ENCODE results near the gene MAP1S. TPM values are rescaled to one million over a fixed set of nuclear protein-coding genes. Genes with fewer than 3 reads are reported as not detected.

The MAP1S gene
- total and polyA plus RNA-seq, 12 donors = 6.6 to 97.2 (median 44.3) TPM

DNA sequence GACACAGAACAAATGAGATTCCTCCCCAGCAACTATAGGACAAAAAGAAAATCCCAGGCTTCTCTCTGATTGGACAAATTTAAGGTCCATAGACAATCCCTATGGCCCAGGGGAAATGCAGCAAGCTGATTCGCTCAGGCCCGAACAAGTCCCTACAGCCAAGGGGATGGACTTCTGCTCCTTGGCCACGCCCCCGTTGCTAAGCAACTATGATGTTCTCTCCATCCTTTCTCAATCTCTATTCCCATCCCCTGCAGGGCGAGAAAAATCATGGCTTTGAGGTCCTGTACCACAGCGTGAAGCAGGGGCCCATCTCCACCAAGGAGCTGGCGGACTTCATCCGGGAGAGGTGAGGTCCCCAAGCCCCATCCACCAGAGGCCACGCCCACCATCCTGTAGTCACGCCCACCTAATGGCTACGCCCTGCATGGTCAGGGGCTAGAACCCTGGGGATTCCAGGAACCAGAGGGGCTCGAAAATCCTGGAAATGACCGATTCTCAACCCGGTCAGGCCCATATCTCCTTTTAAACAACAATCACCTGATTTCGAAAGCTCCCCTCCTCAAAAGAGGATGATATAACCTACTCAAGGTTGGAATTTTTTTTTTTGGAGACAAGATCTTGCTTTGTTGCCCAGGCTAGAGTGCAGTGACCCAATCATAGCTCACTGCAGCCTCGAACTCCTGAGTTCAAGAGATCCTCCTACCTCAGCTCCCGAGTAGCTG, 43.4 kb downstream of the MAP1S start:
- Histone ChIP-seq H3K4me3 (no peak overlapping the region), H3K9me3 (replicated peaks in 1 of 3) (no peaks in the 10 kb centered on the region), H3K4me1 (replicated peaks in 1 of 2) (peaks cover 0 to 5% of the 10 kb centered on the region in 2 donors), H3K36me3 (replicated peaks in 1 of 2) (no peaks in the 10 kb centered on the region), H3K27ac (no peak overlapping the region), H3K27me3 (no peaks in the 10 kb centered on the region)
- peak in 5 of 7 donors; percentile 43 to 56 (median 51) for DNase-seq
- TF ChIP-seq, protein P1, sequence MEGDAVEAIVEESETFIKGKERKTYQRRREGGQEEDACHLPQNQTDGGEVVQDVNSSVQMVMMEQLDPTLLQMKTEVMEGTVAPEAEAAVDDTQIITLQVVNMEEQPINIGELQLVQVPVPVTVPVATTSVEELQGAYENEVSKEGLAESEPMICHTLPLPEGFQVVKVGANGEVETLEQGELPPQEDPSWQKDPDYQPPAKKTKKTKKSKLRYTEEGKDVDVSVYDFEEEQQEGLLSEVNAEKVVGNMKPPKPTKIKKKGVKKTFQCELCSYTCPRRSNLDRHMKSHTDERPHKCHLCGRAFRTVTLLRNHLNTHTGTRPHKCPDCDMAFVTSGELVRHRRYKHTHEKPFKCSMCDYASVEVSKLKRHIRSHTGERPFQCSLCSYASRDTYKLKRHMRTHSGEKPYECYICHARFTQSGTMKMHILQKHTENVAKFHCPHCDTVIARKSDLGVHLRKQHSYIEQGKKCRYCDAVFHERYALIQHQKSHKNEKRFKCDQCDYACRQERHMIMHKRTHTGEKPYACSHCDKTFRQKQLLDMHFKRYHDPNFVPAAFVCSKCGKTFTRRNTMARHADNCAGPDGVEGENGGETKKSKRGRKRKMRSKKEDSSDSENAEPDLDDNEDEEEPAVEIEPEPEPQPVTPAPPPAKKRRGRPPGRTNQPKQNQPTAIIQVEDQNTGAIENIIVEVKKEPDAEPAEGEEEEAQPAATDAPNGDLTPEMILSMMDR (IDR thresholded peaks at IDR 0.05) = no peak
- TF ChIP-seq POLR2A (IDR thresholded peaks at IDR 0.05) = no peak
- intact Hi-C loops (cut with DNase I) = loop anchor here in 1 of 2 donors (5.0 kb wide), 1 partner anchor 55 kb away; no protein-coding TSS in a partner anchor
- 60 to 81% (median 61%) methylated on average over 13 to 17 of the region's 17 CpGs for WGBS, 4 donors

DNA sequence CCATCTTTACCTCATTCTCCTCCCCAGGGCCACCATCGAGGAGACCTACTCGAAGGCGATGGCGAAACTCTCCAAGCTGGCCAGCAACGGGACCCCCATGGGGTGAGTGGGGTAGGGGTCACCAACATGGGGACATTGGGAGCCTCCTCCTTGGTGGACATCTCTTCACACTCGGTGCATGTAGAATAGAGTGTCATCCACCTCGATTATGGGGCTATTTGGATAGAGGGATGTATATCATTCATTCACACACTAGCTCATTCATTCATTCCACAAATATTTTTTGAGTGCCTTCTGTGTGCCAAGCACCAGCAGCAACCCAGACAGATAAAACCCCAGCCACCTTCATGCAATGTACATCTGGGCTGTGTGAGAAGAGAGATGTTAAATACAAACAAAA, 45.1 kb downstream of the MAP1S start:
- TF ChIP-seq POLR2A (IDR thresholded peaks at IDR 0.05) = no peak
- TF ChIP-seq, protein P1 (IDR thresholded peaks at IDR 0.05) = no peak
- Histone ChIP-seq H3K9me3 (replicated peaks in 1 of 3) (no peaks in the 10 kb centered on the region), H3K27me3 (no peaks in the 10 kb centered on the region), H3K27ac (no peak overlapping the region), H3K4me1 (replicated peaks in 1 of 2) (peaks cover 0 to 5% of the 10 kb centered on the region in 2 donors), H3K36me3 (replicated peaks in 1 of 2) (no peaks in the 10 kb centered on the region), H3K4me3 (no peak overlapping the region)
- WGBS, 4 donors = 83 to 87% (median 85%) methylated on average over 7 of the region's 7 CpGs
- intact Hi-C loops (cut with DNase I) = loop anchor here in 1 of 2 donors (5.0 kb wide), 1 partner anchor 57 kb away; no protein-coding TSS in a partner anchor
- DNase-seq = no peak

DNA sequence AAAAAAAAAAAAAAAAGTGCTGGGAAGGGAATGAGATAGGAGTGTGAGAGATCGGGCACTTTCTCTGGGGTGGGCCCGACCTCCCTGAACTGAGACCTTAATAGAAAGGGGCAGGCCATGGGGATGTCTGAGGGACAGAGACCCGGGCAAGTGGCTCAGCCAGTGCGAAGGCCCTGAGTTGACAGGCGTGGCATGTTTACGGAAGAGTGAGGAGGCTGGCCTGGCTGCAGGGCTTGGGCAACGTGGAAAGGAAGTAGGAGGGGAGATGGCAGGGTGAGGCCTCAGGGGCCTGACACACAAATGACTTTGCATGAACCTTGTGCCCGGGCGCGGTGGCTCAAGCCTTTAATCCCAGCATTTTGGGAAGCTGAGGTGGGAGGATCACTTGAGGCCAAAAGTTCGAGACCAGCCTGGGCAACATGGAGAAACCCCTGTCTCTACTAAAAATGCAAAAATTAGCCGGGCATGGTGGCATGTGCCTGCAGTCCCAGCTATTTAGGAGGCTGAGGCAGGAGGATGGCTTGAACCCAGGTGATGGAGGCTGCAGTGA, 45.9 kb downstream of the MAP1S start:
- intact Hi-C loops (cut with DNase I) = no loop called here
- Histone ChIP-seq H3K4me3 (no peak overlapping the region), H3K27ac (no peak overlapping the region), H3K27me3 (no peaks in the 10 kb centered on the region), H3K36me3 (replicated peaks in 1 of 2) (no peaks in the 10 kb centered on the region), H3K9me3 (replicated peaks in 1 of 3) (no peaks in the 10 kb centered on the region), H3K4me1 (replicated peaks in 1 of 2) (peaks cover 0 to 5% of the 10 kb centered on the region in 2 donors)
- 62 to 83% (median 69%) methylated on average over 9 to 12 of the region's 12 CpGs for WGBS, 4 donors
- DNase-seq = peak in 6 of 7 donors; percentile 39 to 66 (median 50)
- TF ChIP-seq, protein P1 (IDR thresholded peaks at IDR 0.05) = no peak
- no peak for TF ChIP-seq POLR2A (IDR thresholded peaks at IDR 0.05)

DNA sequence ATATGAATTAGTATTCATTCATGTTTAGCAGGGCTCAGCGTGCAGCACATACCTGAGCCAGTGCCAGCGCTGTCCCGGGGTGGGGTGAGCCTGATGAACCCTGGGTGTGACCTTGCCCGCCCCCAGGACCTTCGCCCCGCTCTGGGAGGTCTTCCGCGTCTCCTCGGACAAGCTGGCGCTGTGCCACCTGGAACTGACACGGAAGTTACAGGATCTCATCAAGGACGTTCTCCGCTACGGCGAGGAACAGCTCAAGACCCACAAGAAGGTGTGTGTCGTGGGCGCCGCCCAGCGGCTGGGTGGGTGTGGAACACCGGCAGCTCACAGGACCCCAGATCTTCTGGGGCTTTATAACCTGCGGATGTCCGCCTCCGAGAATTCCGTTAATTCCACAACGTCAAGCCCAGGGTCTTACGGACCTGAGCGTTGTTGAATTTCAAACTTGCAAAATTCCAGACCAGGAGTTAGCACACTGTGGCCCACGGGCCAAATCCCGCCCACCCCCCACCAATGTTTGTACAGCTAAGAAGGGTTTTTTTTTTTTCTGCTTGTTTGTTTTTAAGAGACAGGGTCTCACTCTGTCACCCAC, 47.4 kb downstream of the MAP1S start:
- no peak for TF ChIP-seq POLR2A (IDR thresholded peaks at IDR 0.05)
- TF ChIP-seq, protein P1 (IDR thresholded peaks at IDR 0.05) = peak; percentile 77 to 89 (median 86)
- 8 to 25% (median 16%) methylated on average over 15 to 29 of the region's 29 CpGs for WGBS, 4 donors
- DNase-seq = peak; percentile 82 to 95 (median 91)
- Histone ChIP-seq H3K27ac (no peak overlapping the region), H3K4me1 (replicated peaks in 1 of 2) (peaks cover 0 to 5% of the 10 kb centered on the region in 2 donors), H3K27me3 (no peaks in the 10 kb centered on the region), H3K9me3 (replicated peaks in 1 of 3) (no peaks in the 10 kb centered on the region), H3K36me3 (replicated peaks in 1 of 2) (peaks cover 0 to 3% of the 10 kb centered on the region in 2 donors), H3K4me3 (no peak overlapping the region)
- intact Hi-C loops (cut with DNase I) = loop anchor here in 1 of 2 donors (2.0 kb wide), 1 partner anchor 62 kb away; no protein-coding TSS in a partner anchor

Data from adrenal gland (tissue), 12 donors.